ENCODE measurements around the gene GRM5. TPM values are rescaled to one million over a fixed set of nuclear protein-coding genes. Genes with fewer than 3 reads are reported as not detected.
"Not testable (repeated sequence)": the region's sequence is repeated elsewhere in the genome, so short reads cannot be mapped to it uniquely, and the experiment has no call there.

GRM5 gene
- total RNA-seq, 1 donor = under 0.01 TPM

- DNase-seq (ENCODE audit: low read depth) = peak; percentile 72
- H3K4me3 ChIP-seq (ENCODE audit: low read depth, low read length) = no peak overlapping the region
- no peak for TF ChIP-seq CTCF (IDR thresholded peaks at IDR 0.05; ENCODE audit: insufficient read depth, low read depth, low read length)
These were observed 527.7 kb downstream of the GRM5 start for GRCh38 chr11:88538098-88538497.

- DNase-seq (ENCODE audit: low read depth) = no peak
- H3K4me3 ChIP-seq (ENCODE audit: low read depth, low read length) = no peak overlapping the region
- TF ChIP-seq CTCF (IDR thresholded peaks at IDR 0.05; ENCODE audit: insufficient read depth, low read depth, low read length) = no peak
These were observed 528.2 kb downstream of the GRM5 start for GRCh38 chr11:88537613-88538012.

GRCh38 chr11:88536616-88537265 lies 529.0 kb downstream of the GRM5 start:
- no peak for DNase-seq (ENCODE audit: low read depth)
- no peak for TF ChIP-seq CTCF (IDR thresholded peaks at IDR 0.05; ENCODE audit: insufficient read depth, low read depth, low read length)
- no peak overlapping the region for H3K4me3 ChIP-seq (ENCODE audit: low read depth, low read length)

- no peak for TF ChIP-seq CTCF (IDR thresholded peaks at IDR 0.05; ENCODE audit: insufficient read depth, low read depth, low read length)
- H3K4me3 ChIP-seq (ENCODE audit: low read depth, low read length) = no peak overlapping the region
- peak; percentile 89 for DNase-seq (ENCODE audit: low read depth)
These were observed 529.8 kb downstream of the GRM5 start for GRCh38 chr11:88535916-88536547.

- no peak for DNase-seq (ENCODE audit: low read depth)
- TF ChIP-seq CTCF (IDR thresholded peaks at IDR 0.05; ENCODE audit: insufficient read depth, low read depth, low read length) = no peak
- H3K4me3 ChIP-seq (ENCODE audit: low read depth, low read length) = no peak overlapping the region
These were observed 530.5 kb downstream of the GRM5 start for GRCh38 chr11:88535266-88535665.

GRCh38 chr11:88534706-88535105 lies 531.1 kb downstream of the GRM5 start:
- H3K4me3 ChIP-seq (ENCODE audit: low read depth, low read length); DNase-seq (ENCODE audit: low read depth): not testable (repeated sequence)

- H3K4me3 ChIP-seq (ENCODE audit: low read depth, low read length) = no peak overlapping the region
- TF ChIP-seq CTCF (IDR thresholded peaks at IDR 0.05; ENCODE audit: insufficient read depth, low read depth, low read length) = no peak
- DNase-seq (ENCODE audit: low read depth) = no peak
These were observed 531.6 kb downstream of the GRM5 start for GRCh38 chr11:88534185-88534584.
